ENCODE data around the gene CBX3. TPM values are rescaled to one million over a fixed set of nuclear protein-coding genes. Genes with fewer than 3 reads are reported as not detected.

Gene CBX3
- total RNA-seq, 2 experiments from 2014 or later, result 252 to 364 TPM

- no peak for DNase-seq (ENCODE audit: low spot score)
Observed at GRCh38 chr7:26181474-26182227, 19.9 kb upstream of the CBX3 start.

GRCh38 chr7:26182283-26182682 is 19.3 kb upstream of the CBX3 start:
- no peak for TF ChIP-seq CTCF (conservative IDR thresholded peaks at IDR 0.05; ENCODE audit: low read length)
- H3K36me3 ChIP-seq (ENCODE audit: insufficient read depth, low read length), result peaks cover 65% of the 10 kb centered on the region
- H3K4me3 ChIP-seq (ENCODE audit: low read depth, low read length, poor library complexity, severe bottlenecking), result no peak overlapping the region
- POLR2A ChIA-PET, result interaction anchor here (1.1 to 1.7 kb wide), 3 partner anchors 31 to 92 kb away, joined by 3 to 6 read pairs (median 5); no protein-coding TSS in a partner anchor
- intact Hi-C loops (cut with micrococcal nuclease; ENCODE audit: unreplicated experiment), result loop anchor here (5.0 kb wide), 1 partner anchor 90 kb away; no protein-coding TSS in a partner anchor
- H3K4me2 ChIP-seq (ENCODE audit: low read length), result no peak overlapping the region
- H3K9me3 ChIP-seq (ENCODE audit: low read length), result no peaks in the 10 kb centered on the region
- DNase-seq (ENCODE audit: low spot score), result no peak
- no peaks in the 10 kb centered on the region for H3K9me2 ChIP-seq (ENCODE audit: insufficient read depth, low read length)
- no peaks in the 10 kb centered on the region for H3K4me1 ChIP-seq (ENCODE audit: insufficient read depth, low read length, poor library complexity, severe bottlenecking)
- H3K27ac ChIP-seq (ENCODE audit: low read depth, low read length, poor library complexity, severe bottlenecking), result no peak overlapping the region
- H2AFZ ChIP-seq (ENCODE audit: low read length), result no peak overlapping the region
- BruUV-seq (replicated peaks), result no TSS peak
- no peaks in the 10 kb centered on the region for H3K79me2 ChIP-seq (ENCODE audit: insufficient read depth, low read depth, low read length)
- peaks cover 10% of the 10 kb centered on the region for H4K20me1 ChIP-seq (ENCODE audit: insufficient read depth, low read length)
- CTCF ChIA-PET (ENCODE audit: unreplicated experiment), result no interaction called here

More at GRCh38 chr7:26181474-26182227, 19.9 kb upstream of the CBX3 start:
- H3K9me2 ChIP-seq (ENCODE audit: insufficient read depth, low read length), result no peaks in the 10 kb centered on the region
- no peaks in the 10 kb centered on the region for H3K9me3 ChIP-seq (ENCODE audit: low read length)
- H4K20me1 ChIP-seq (ENCODE audit: insufficient read depth, low read length), result peaks cover 10% of the 10 kb centered on the region
- BruUV-seq (replicated peaks), result no TSS peak
- CTCF ChIA-PET (ENCODE audit: unreplicated experiment), result no interaction called here
- H3K27ac ChIP-seq (ENCODE audit: low read depth, low read length, poor library complexity, severe bottlenecking), result no peak overlapping the region
- no peak overlapping the region for H2AFZ ChIP-seq (ENCODE audit: low read length)
- intact Hi-C loops (cut with micrococcal nuclease; ENCODE audit: unreplicated experiment), result loop anchor here (5.0 kb wide), 1 partner anchor 89 kb away; no protein-coding TSS in a partner anchor
- no peak overlapping the region for H3K4me2 ChIP-seq (ENCODE audit: low read length)
- no peak overlapping the region for H3K4me3 ChIP-seq (ENCODE audit: low read depth, low read length, poor library complexity, severe bottlenecking)
- H3K79me2 ChIP-seq (ENCODE audit: insufficient read depth, low read depth, low read length), result no peaks in the 10 kb centered on the region
- POLR2A ChIA-PET, result interaction anchor here (1.1 to 1.7 kb wide), 3 partner anchors 15 to 91 kb away, joined by 3 to 6 read pairs (median 6); no protein-coding TSS in a partner anchor
- no peaks in the 10 kb centered on the region for H3K4me1 ChIP-seq (ENCODE audit: insufficient read depth, low read length, poor library complexity, severe bottlenecking)
- TF ChIP-seq CTCF (conservative IDR thresholded peaks at IDR 0.05; ENCODE audit: low read length) (no peak), EZH2phosphoT487 (IDR thresholded peaks at IDR 0.05; ENCODE audit: borderline replicate concordance, low read depth, low read length) (no peak)
- H3K36me3 ChIP-seq (ENCODE audit: insufficient read depth, low read length), result peaks cover 59% of the 10 kb centered on the region

GRCh38 chr7:26182706-26183105 is 18.8 kb upstream of the CBX3 start:
- peaks cover 10% of the 10 kb centered on the region for H4K20me1 ChIP-seq (ENCODE audit: insufficient read depth, low read length)
- POLR2A ChIA-PET, result interaction anchor here (1.0 to 1.1 kb wide), 3 partner anchors 10 to 59 kb away, joined by 3 to 5 read pairs (median 3); no protein-coding TSS in a partner anchor
- no peak for DNase-seq (ENCODE audit: low spot score)

More at GRCh38 chr7:26182706-26183105, 18.8 kb upstream of the CBX3 start:
- Histone ChIP-seq H3K4me2 (ENCODE audit: low read length) (no peak overlapping the region), H3K79me2 (ENCODE audit: insufficient read depth, low read depth, low read length) (no peaks in the 10 kb centered on the region), H3K4me3 (ENCODE audit: low read depth, low read length, poor library complexity, severe bottlenecking) (no peak overlapping the region), H3K36me3 (ENCODE audit: insufficient read depth, low read length) (peaks cover 69% of the 10 kb centered on the region), H2AFZ (ENCODE audit: low read length) (no peak overlapping the region), H3K27ac (ENCODE audit: low read depth, low read length, poor library complexity, severe bottlenecking) (no peak overlapping the region), H3K9me2 (ENCODE audit: insufficient read depth, low read length) (no peaks in the 10 kb centered on the region), H3K4me1 (ENCODE audit: insufficient read depth, low read length, poor library complexity, severe bottlenecking) (peaks cover 2% of the 10 kb centered on the region), H3K9me3 (ENCODE audit: low read length) (no peaks in the 10 kb centered on the region)
- TF ChIP-seq CTCF (conservative IDR thresholded peaks at IDR 0.05; ENCODE audit: low read length) (no peak), EZH2phosphoT487 (IDR thresholded peaks at IDR 0.05; ENCODE audit: borderline replicate concordance, low read depth, low read length) (no peak)
- no TSS peak for BruUV-seq (replicated peaks)
- intact Hi-C loops (cut with micrococcal nuclease; ENCODE audit: unreplicated experiment), result loop anchor here (5.0 kb wide), 1 partner anchor 90 kb away; no protein-coding TSS in a partner anchor
- CTCF ChIA-PET (ENCODE audit: unreplicated experiment), result no interaction called here
